HG03354 (cell line): ENCODE measurements around the gene PNPLA7.
"Not testable (repeated sequence)": the region's sequence is repeated elsewhere in the genome, so short reads cannot be mapped to it uniquely, and the experiment has no call there.

Source experiments
- ATAC-seq: cut with Tn5 transposase; IDR thresholded peaks from one replicate; pipeline ENCODE4 v1.9.1; 2021; ENCODE audit warnings: mild to moderate bottlenecking; ENCODE audit not compliant: unreplicated experiment, poor library complexity, severe bottlenecking

PNPLA7 gene

GRCh38 chr9:137456061-137456863, 93.9 kb downstream of the PNPLA7 start:
- ATAC-seq: no peak

- ATAC-seq: no peak
Measured at GRCh38 chr9:137455359-137455991, 94.7 kb downstream of the PNPLA7 start.

- no peak for ATAC-seq
Measured at GRCh38 chr9:137454597-137455358, 95.4 kb downstream of the PNPLA7 start.

- peak; percentile 34 for ATAC-seq
Measured at GRCh38 chr9:137454145-137454596, 96.0 kb downstream of the PNPLA7 start.

GRCh38 chr9:137453643-137454081, 96.5 kb downstream of the PNPLA7 start:
- peak; percentile 65 for ATAC-seq

GRCh38 chr9:137452761-137453642, 97.2 kb downstream of the PNPLA7 start:
- no peak for ATAC-seq

GRCh38 chr9:137452006-137452760, 98.0 kb downstream of the PNPLA7 start:
- no peak for ATAC-seq

- ATAC-seq: not testable (repeated sequence)
Measured at GRCh38 chr9:137451264-137452005, 98.8 kb downstream of the PNPLA7 start.

GRCh38 chr9:137450539-137451222, 99.5 kb downstream of the PNPLA7 start:
- ATAC-seq: not testable (repeated sequence)

- ATAC-seq: no peak
Measured at GRCh38 chr9:137449931-137450538, 100.2 kb downstream of the PNPLA7 start.

- no peak for ATAC-seq
Measured at GRCh38 chr9:137449081-137449844, 100.9 kb downstream of the PNPLA7 start.

- no peak for ATAC-seq
Measured at GRCh38 chr9:137448602-137448962, 101.6 kb downstream of the PNPLA7 start.

GRCh38 chr9:137447722-137448601, 102.2 kb downstream of the PNPLA7 start:
- no peak for ATAC-seq

- ATAC-seq: no peak
Measured at GRCh38 chr9:137446851-137447471, 103.2 kb downstream of the PNPLA7 start.

GRCh38 chr9:137445930-137446431, 104.2 kb downstream of the PNPLA7 start:
- no peak for ATAC-seq
